ENCODE results near the gene SLC35G1. TPM values are rescaled to one million over a fixed set of nuclear protein-coding genes. Genes with fewer than 3 reads are reported as not detected.

SLC35G1 gene
- total and polyA plus RNA-seq, 2 of the 13 experiments (the other 11 are each of a cell fraction or from before 2014, with no cell fraction given): 2.5 to 4.5 TPM

GRCh38 chr10:93947524-93947923, 53.7 kb downstream of the SLC35G1 start:
- intact Hi-C loops (cut with micrococcal nuclease; ENCODE audit: unreplicated experiment): no loop called here
- BruUV-seq (replicated peaks): no TSS peak
- Histone ChIP-seq H3K27ac (ENCODE audit: extremely low read length, insufficient read depth, low read length) (no peak overlapping the region), H3K9ac (ENCODE audit: insufficient read depth, low read depth, low read length) (no peak overlapping the region), H4K20me1 (ENCODE audit: insufficient read depth, low read length) (no peaks in the 10 kb centered on the region), H3K4me1 (ENCODE audit: insufficient read depth, low read length) (no peaks in the 10 kb centered on the region), H3K27me3 (ENCODE audit: control insufficient read depth in 1 of 2, insufficient read depth in 2 of 2, low read length in 2 of 2) (no peaks in the 10 kb centered on the region; a peak in 1 of 5 replicates), H3K9me3 (ENCODE audit: low read length) (no peaks in the 10 kb centered on the region), H3K36me3 (replicated peaks in 1 of 2; ENCODE audit: control insufficient read depth in 1 of 2, insufficient read depth in 2 of 2, low read length in 2 of 2) (no peaks in the 10 kb centered on the region), H3K4me2 (ENCODE audit: low read depth, low read length) (no peak overlapping the region), H3K79me2 (ENCODE audit: insufficient read depth, low read length) (no peaks in the 10 kb centered on the region), H2AFZ (ENCODE audit: low read length) (no peak overlapping the region), H3K4me3 (replicated peaks in 1 of 3; ENCODE audit: insufficient read depth in 1 of 3, low read depth in 2 of 3, low read length in 3 of 3) (no peak overlapping the region)
- FAIRE-seq (no peak), ATAC-seq (no peak), DNase-seq (ENCODE audit: low spot score) (no peak)
- in situ Hi-C loops (cut with HindIII; ENCODE audit: extremely low pct_ligation_motif_present, low pct_unique_long_range_greater_than_20kb): no loop called here
- CTCF ChIA-PET (ENCODE audit: low intra/inter-chr PET ratio, low total read pairs): no interaction called here
- no peak for TF ChIP-seq SMYD3 (CRISPR knock-in tag; IDR thresholded peaks at IDR 0.05)
- TF ChIP-seq ZSCAN5A (CRISPR knock-in tag; IDR thresholded peaks at IDR 0.05; ENCODE audit: borderline replicate concordance): no peak
- no peak for TF ChIP-seq CBFB (CRISPR knock-in tag; IDR thresholded peaks at IDR 0.05)
- no peak for TF ChIP-seq ZKSCAN5 (CRISPR knock-in tag; IDR thresholded peaks at IDR 0.05)
- TF ChIP-seq ZNF432 (CRISPR knock-in tag; IDR thresholded peaks at IDR 0.05; ENCODE audit: borderline replicate concordance): no peak
- no peak for TF ChIP-seq ELK4 (CRISPR knock-in tag; IDR thresholded peaks at IDR 0.05; ENCODE audit: borderline replicate concordance)
- TF ChIP-seq ISX (CRISPR knock-in tag; conservative IDR thresholded peaks at IDR 0.05): no peak
- TF ChIP-seq XBP1 (CRISPR knock-in tag; IDR thresholded peaks at IDR 0.05): no peak
- no peak for TF ChIP-seq ZNF607 (CRISPR knock-in tag; IDR thresholded peaks at IDR 0.05; ENCODE audit: borderline replicate concordance)
- TF ChIP-seq ZNF343 (CRISPR knock-in tag; IDR thresholded peaks at IDR 0.05): no peak
- no peak for TF ChIP-seq TBX2 (CRISPR knock-in tag; IDR thresholded peaks at IDR 0.05; ENCODE audit: borderline replicate concordance)
- POLR2A ChIA-PET: no interaction called here

All from HepG2 (cell line).